Activated CD8-positive, alpha-beta memory T cell treated with anti-CD3 and anti-CD28 coated beads, Interleukin-2, amount 50 U/mL, for 24 hours (primary cell): ENCODE results near the gene PTPRD.
"Not testable (repeated sequence)": the region's sequence is repeated elsewhere in the genome, so short reads cannot be mapped to it uniquely, and the experiment has no call there.

Source experiments
- DNase-seq: peaks from one replicate; pipeline ENCODE4 v3.0.0-alpha.2; 2020; ENCODE audit errors: extremely low read depth

Gene PTPRD

GRCh38 chr9:9963841-9964240, 649.0 kb downstream of the PTPRD start:
- no peak for DNase-seq

GRCh38 chr9:9961934-9962333, 650.9 kb downstream of the PTPRD start:
- no peak for DNase-seq

GRCh38 chr9:9961487-9961886, 651.3 kb downstream of the PTPRD start:
- no peak for DNase-seq

GRCh38 chr9:9951556-9952160, 661.1 kb downstream of the PTPRD start:
- DNase-seq: no peak

- DNase-seq: no peak
Measured at GRCh38 chr9:9950813-9951212, 662.0 kb downstream of the PTPRD start.

- no peak for DNase-seq
Measured at GRCh38 chr9:9949978-9950377, 662.8 kb downstream of the PTPRD start.

GRCh38 chr9:9949368-9949767, 663.4 kb downstream of the PTPRD start:
- no peak for DNase-seq

GRCh38 chr9:9945966-9946365, 666.8 kb downstream of the PTPRD start:
- DNase-seq: no peak

GRCh38 chr9:9942764-9943424, 669.9 kb downstream of the PTPRD start:
- DNase-seq: peak; percentile 12

GRCh38 chr9:9938432-9938831, 674.4 kb downstream of the PTPRD start:
- DNase-seq: no peak

GRCh38 chr9:9931464-9931863, 681.3 kb downstream of the PTPRD start:
- DNase-seq: not testable (repeated sequence)

- DNase-seq: no peak
Measured at GRCh38 chr9:9924376-9924775, 688.4 kb downstream of the PTPRD start.

- no peak for DNase-seq
Measured at GRCh38 chr9:9921805-9922204, 691.0 kb downstream of the PTPRD start.

GRCh38 chr9:9920425-9921060, 692.3 kb downstream of the PTPRD start:
- no peak for DNase-seq

GRCh38 chr9:9919174-9919775, 693.5 kb downstream of the PTPRD start:
- DNase-seq: no peak

GRCh38 chr9:9917400-9917799, 695.4 kb downstream of the PTPRD start:
- no peak for DNase-seq

GRCh38 chr9:9914174-9914573, 698.6 kb downstream of the PTPRD start:
- DNase-seq: no peak

GRCh38 chr9:9913276-9913832, 699.4 kb downstream of the PTPRD start:
- DNase-seq: no peak

GRCh38 chr9:9912459-9912858, 700.3 kb downstream of the PTPRD start:
- no peak for DNase-seq

- DNase-seq: no peak
Measured at GRCh38 chr9:9905736-9906135, 707.1 kb downstream of the PTPRD start.

- DNase-seq: no peak
Measured at GRCh38 chr9:9904041-9904440, 708.8 kb downstream of the PTPRD start.

- DNase-seq: no peak
Measured at GRCh38 chr9:9901624-9902023, 711.2 kb downstream of the PTPRD start.

- DNase-seq: no peak
Measured at GRCh38 chr9:9893837-9894236, 719.0 kb downstream of the PTPRD start.
